Activated naive CD8-positive, alpha-beta T cell treated with anti-CD3 and anti-CD28 coated beads, Interleukin-2, amount 10 ng/mL, durations not matched to agents 7 days and 5 days (primary cell): ENCODE data around the gene ERP29. TPM values are rescaled to one million over a fixed set of nuclear protein-coding genes. Genes with fewer than 3 reads are reported as not detected.
"Not testable (repeated sequence)": the region's sequence is repeated elsewhere in the genome, so short reads cannot be mapped to it uniquely, and the experiment has no call there.

Experiments
- ATAC-seq: fragments of 150-1000 bp; cut with Tn5 transposase; one replicate; pipeline ENCODE4 v1.10.0; 2021; ENCODE audit warnings: low read depth, moderate library complexity
- POLR2A ChIA-PET: fragments of 350-600 bp; sonication (Branson Sonifier 250); formaldehyde crosslinking; loops from one replicate; lab custom pipeline; 2021; ENCODE audit warnings: antibody characterized with exemption; lab: Charles Lee
- DNase-seq: peaks from one replicate; pipeline ENCODE4 v3.0.0; 2021
- H3K27ac Mint-ChIP-seq: one replicate; pipeline ENCODE4 v1.8.0; 2022; ENCODE audit warnings: mild to moderate bottlenecking, mixed read lengths
- H3K27me3 Mint-ChIP-seq: one replicate; pipeline ENCODE4 v1.8.0; 2022; ENCODE audit warnings: mild to moderate bottlenecking, moderate library complexity, mixed read lengths
- H3K36me3 Mint-ChIP-seq: one replicate; pipeline ENCODE4 v1.8.0; 2021; ENCODE audit warnings: mild to moderate bottlenecking, mixed read lengths
- H3K4me1 Mint-ChIP-seq: one replicate; pipeline ENCODE4 v1.8.0; 2021; ENCODE audit warnings: mixed read lengths
- H3K4me3 Mint-ChIP-seq: one replicate; pipeline ENCODE4 v1.8.0; 2022; ENCODE audit warnings: mild to moderate bottlenecking, moderate library complexity, mixed read lengths
- H3K9me3 Mint-ChIP-seq: one replicate; pipeline ENCODE4 v1.8.0; 2021; ENCODE audit warnings: mixed read lengths
- total RNA-seq, 2 experiments: library from RNA; stranded (reverse); gene quantifications; one replicate each; pipeline ENCODE4 v1.2.3, GENCODE V29; 2021

ERP29 gene
- total RNA-seq, 2 experiments from 2014 or later = 158 TPM

- no peak for DNase-seq
- ATAC-seq = peak; percentile 82
- Mint-ChIP-seq H3K36me3 (peaks cover 11% of the 10 kb centered on the region), H3K4me3 (peak overlapping the region; percentile 86), H3K27ac (peak overlapping the region; percentile 94), H3K27me3 (no peaks in the 10 kb centered on the region), H3K4me1 (peaks cover 44% of the 10 kb centered on the region), H3K9me3 (no peaks in the 10 kb centered on the region)
- POLR2A ChIA-PET = interaction anchor here (0.7 to 13.9 kb wide), 7 partner anchors 8 to 133 kb away, joined by 3 to 218 read pairs (median 4); partner anchors contain the start of genes ERP29 and TMEM116
These were observed 19.7 kb upstream of the ERP29 start for GRCh38 chr12:111993292-111994150.

GRCh38 chr12:111994211-111995111 is 18.8 kb upstream of the ERP29 start:
- peak overlapping the region; percentile 94 for H3K27ac Mint-ChIP-seq
- H3K27me3 Mint-ChIP-seq, H3K9me3 Mint-ChIP-seq, ATAC-seq: not testable (repeated sequence)
- H3K36me3 Mint-ChIP-seq = peaks cover 13% of the 10 kb centered on the region
- H3K4me3 Mint-ChIP-seq = peak overlapping the region; percentile 86
- POLR2A ChIA-PET = interaction anchor here (1.0 to 13.9 kb wide), 5 partner anchors 9 to 115 kb away, joined by 3 to 218 read pairs (median 7); partner anchors contain the start of genes ERP29 and TMEM116
- DNase-seq = peak; percentile 47
- peaks cover 47% of the 10 kb centered on the region for H3K4me1 Mint-ChIP-seq

GRCh38 chr12:111995782-111996480 is 17.3 kb upstream of the ERP29 start:
- Mint-ChIP-seq H3K9me3 (no peaks in the 10 kb centered on the region), H3K4me3 (no peak overlapping the region), H3K27me3 (no peaks in the 10 kb centered on the region), H3K36me3 (peaks cover 16% of the 10 kb centered on the region), H3K27ac (peak overlapping the region; percentile 94), H3K4me1 (peaks cover 51% of the 10 kb centered on the region)
- no peak for ATAC-seq
- no peak for DNase-seq
- POLR2A ChIA-PET = interaction anchor here (0.7 to 13.9 kb wide), 3 partner anchors 11 to 45 kb away, joined by 6 to 218 read pairs (median 7); partner anchors contain the start of genes ERP29 and TMEM116

- H3K4me3 Mint-ChIP-seq = no peak overlapping the region
- POLR2A ChIA-PET = interaction anchor here (13.9 kb wide), 1 partner anchor 15 kb away, joined by 218 read pairs; the partner anchor contains the start of genes ERP29 and TMEM116
- no peaks in the 10 kb centered on the region for H3K9me3 Mint-ChIP-seq
- DNase-seq (no peak), ATAC-seq (no peak)
- H3K27me3 Mint-ChIP-seq = no peaks in the 10 kb centered on the region
- peaks cover 12% of the 10 kb centered on the region for H3K36me3 Mint-ChIP-seq
- peaks cover 56% of the 10 kb centered on the region for H3K4me1 Mint-ChIP-seq
- H3K27ac Mint-ChIP-seq = no peak overlapping the region
These were observed 15.9 kb upstream of the ERP29 start for GRCh38 chr12:111997300-111997699.

GRCh38 chr12:111998015-111998414 is 15.2 kb upstream of the ERP29 start:
- ATAC-seq (no peak), DNase-seq (no peak)
- Mint-ChIP-seq H3K9me3 (no peaks in the 10 kb centered on the region), H3K27me3 (no peaks in the 10 kb centered on the region), H3K36me3 (peaks cover 18% of the 10 kb centered on the region), H3K27ac (no peak overlapping the region), H3K4me3 (no peak overlapping the region), H3K4me1 (peaks cover 55% of the 10 kb centered on the region)
- POLR2A ChIA-PET = interaction anchor here (0.5 to 13.9 kb wide), 3 partner anchors 15 to 394 kb away, joined by 3 to 218 read pairs (median 3); partner anchors contain the start of genes ERP29 and TMEM116

- H3K27me3 Mint-ChIP-seq, H3K9me3 Mint-ChIP-seq, H3K4me3 Mint-ChIP-seq, H3K27ac Mint-ChIP-seq, ATAC-seq, DNase-seq: not testable (repeated sequence)
- Mint-ChIP-seq H3K4me1 (peaks cover 48% of the 10 kb centered on the region), H3K36me3 (peaks cover 22% of the 10 kb centered on the region)
- POLR2A ChIA-PET = interaction anchor here (13.9 kb wide), 1 partner anchor 14 kb away, joined by 218 read pairs; the partner anchor contains the start of genes ERP29 and TMEM116
These were observed 14.1 kb upstream of the ERP29 start for GRCh38 chr12:111999129-111999528.

GRCh38 chr12:112000820-112001219 is 12.4 kb upstream of the ERP29 start:
- ATAC-seq = no peak
- H3K27me3 Mint-ChIP-seq = no peaks in the 10 kb centered on the region
- no peak overlapping the region for H3K4me3 Mint-ChIP-seq
- H3K36me3 Mint-ChIP-seq = peaks cover 24% of the 10 kb centered on the region
- no peaks in the 10 kb centered on the region for H3K9me3 Mint-ChIP-seq
- no peak for DNase-seq
- H3K27ac Mint-ChIP-seq = no peak overlapping the region
- POLR2A ChIA-PET = interaction anchor here (0.5 to 13.9 kb wide), 3 partner anchors 8 to 12 kb away, joined by 4 to 218 read pairs (median 4); partner anchors contain the start of genes ERP29 and TMEM116
- peaks cover 38% of the 10 kb centered on the region for H3K4me1 Mint-ChIP-seq

GRCh38 chr12:112001576-112001975 is 11.7 kb upstream of the ERP29 start:
- POLR2A ChIA-PET = interaction anchor here (1.0 to 13.9 kb wide), 2 partner anchors 9 to 11 kb away, joined by 4 to 218 read pairs; partner anchors contain the start of genes ERP29 and TMEM116
- Mint-ChIP-seq H3K4me3 (peak overlapping the region; percentile 63), H3K36me3 (peaks cover 24% of the 10 kb centered on the region), H3K27me3 (no peaks in the 10 kb centered on the region), H3K9me3 (no peaks in the 10 kb centered on the region), H3K27ac (peak overlapping the region; percentile 77), H3K4me1 (peaks cover 38% of the 10 kb centered on the region)
- DNase-seq (no peak), ATAC-seq (peak; percentile 43)

GRCh38 chr12:112004041-112004440 is 9.2 kb upstream of the ERP29 start:
- POLR2A ChIA-PET = interaction anchor here (0.6 to 13.9 kb wide), 4 partner anchors 9 to 69 kb away, joined by 3 to 218 read pairs (median 5); partner anchors contain the start of genes ERP29 and TMEM116
- DNase-seq (no peak), ATAC-seq (no peak)
- Mint-ChIP-seq H3K27me3 (no peaks in the 10 kb centered on the region), H3K36me3 (peaks cover 18% of the 10 kb centered on the region), H3K27ac (no peak overlapping the region), H3K9me3 (no peaks in the 10 kb centered on the region), H3K4me1 (peaks cover 32% of the 10 kb centered on the region), H3K4me3 (no peak overlapping the region)

GRCh38 chr12:112005419-112006395 is 7.5 kb upstream of the ERP29 start:
- no peaks in the 10 kb centered on the region for H3K9me3 Mint-ChIP-seq
- POLR2A ChIA-PET = no interaction called here
- H3K36me3 Mint-ChIP-seq = peaks cover 17% of the 10 kb centered on the region
- H3K27ac Mint-ChIP-seq = no peak overlapping the region
- H3K4me3 Mint-ChIP-seq = no peak overlapping the region
- peaks cover 34% of the 10 kb centered on the region for H3K4me1 Mint-ChIP-seq
- DNase-seq (no peak), ATAC-seq (no peak)
- no peaks in the 10 kb centered on the region for H3K27me3 Mint-ChIP-seq

GRCh38 chr12:112007945-112008344 is 5.3 kb upstream of the ERP29 start:
- POLR2A ChIA-PET = no interaction called here
- H3K4me3 Mint-ChIP-seq = no peak overlapping the region

More at GRCh38 chr12:112007945-112008344, 5.3 kb upstream of the ERP29 start:
- Mint-ChIP-seq H3K27me3 (no peaks in the 10 kb centered on the region), H3K4me1 (peaks cover 25% of the 10 kb centered on the region), H3K9me3 (peaks cover 1% of the 10 kb centered on the region), H3K27ac (no peak overlapping the region), H3K36me3 (peaks cover 22% of the 10 kb centered on the region)
- no peak for ATAC-seq
- no peak for DNase-seq
